ENCODE results near the gene SUMO4.

GRCh38 chr6:149414009-149414408 is 13.9 kb downstream of the SUMO4 start:
- TF ChIP-seq PATZ1 (CRISPR knock-in tag; IDR thresholded peaks at IDR 0.05; ENCODE audit: borderline replicate concordance) (no peak), ZC3H10 (CRISPR knock-in tag; IDR thresholded peaks at IDR 0.05) (no peak), ZNF8 (CRISPR knock-in tag; IDR thresholded peaks at IDR 0.05) (no peak), SNAI2 (CRISPR knock-in tag; IDR thresholded peaks at IDR 0.05) (no peak), TSHZ2 (CRISPR knock-in tag; IDR thresholded peaks at IDR 0.05) (no peak), OSR1 (CRISPR knock-in tag; IDR thresholded peaks at IDR 0.05) (no peak), CSDC2 (CRISPR knock-in tag; IDR thresholded peaks at IDR 0.05) (no peak), ARNTL (CRISPR knock-in tag; IDR thresholded peaks at IDR 0.05; ENCODE audit: borderline replicate concordance, low read depth) (no peak), ZFP3 (CRISPR knock-in tag; IDR thresholded peaks at IDR 0.05) (no peak), ZNF70 (CRISPR knock-in tag; IDR thresholded peaks at IDR 0.05) (no peak), TCF4 (CRISPR knock-in tag; IDR thresholded peaks at IDR 0.05; ENCODE audit: borderline replicate concordance) (no peak), RARB (CRISPR knock-in tag; IDR thresholded peaks at IDR 0.05) (no peak), ZFP30 (CRISPR knock-in tag; IDR thresholded peaks at IDR 0.05) (no peak)

All from SK-N-SH treated with all-trans-retinoic acid at 6 μM for 48 hours (cell line).